Measurements from ENCODE around the gene SPTBN1.

SPTBN1 gene

GRCh38 chr2:54545702-54546450, 89.7 kb downstream of the SPTBN1 start:
- TF ChIP-seq RAD21 (IDR thresholded peaks at IDR 0.05; ENCODE audit: low read depth) (no peak), TEAD4 (IDR thresholded peaks at IDR 0.05) (no peak), FOXM1 (IDR thresholded peaks at IDR 0.05; ENCODE audit: borderline replicate concordance, low read depth) (no peak), USF1 (IDR thresholded peaks at IDR 0.05) (no peak)

- TF ChIP-seq EGR1 (IDR thresholded peaks at IDR 0.05) = no peak
- no peak for TF ChIP-seq CREB1 (IDR thresholded peaks at IDR 0.05; ENCODE audit: low read depth)
These were observed 90.4 kb downstream of the SPTBN1 start for GRCh38 chr2:54546518-54546917.

- no peak for TF ChIP-seq FOXM1 (IDR thresholded peaks at IDR 0.05; ENCODE audit: borderline replicate concordance, low read depth)
These were observed 91.0 kb downstream of the SPTBN1 start for GRCh38 chr2:54546923-54547720.

GRCh38 chr2:54549430-54549829, 93.3 kb downstream of the SPTBN1 start:
- TF ChIP-seq REST (IDR thresholded peaks at IDR 0.05; ENCODE audit: low read depth) = no peak
- TF ChIP-seq FOXM1 (IDR thresholded peaks at IDR 0.05; ENCODE audit: borderline replicate concordance, low read depth) = no peak
- no peak for TF ChIP-seq ZBTB7A (IDR thresholded peaks at IDR 0.05; ENCODE audit: low read depth)
- TF ChIP-seq MAX (IDR thresholded peaks at IDR 0.05) = no peak
- no peak for TF ChIP-seq TAF1 (IDR thresholded peaks at IDR 0.05; ENCODE audit: low read depth)
- TF ChIP-seq NFIC (IDR thresholded peaks at IDR 0.05) = no peak
- no peak for TF ChIP-seq EP300 (IDR thresholded peaks at IDR 0.05; ENCODE audit: borderline replicate concordance)
- no peak for TF ChIP-seq YY1 (IDR thresholded peaks at IDR 0.05; ENCODE audit: low read depth)
- no peak for TF ChIP-seq RAD21 (IDR thresholded peaks at IDR 0.05; ENCODE audit: low read depth)
- no peak for TF ChIP-seq TEAD4 (IDR thresholded peaks at IDR 0.05)
- TF ChIP-seq TCF12 (IDR thresholded peaks at IDR 0.05; ENCODE audit: low read depth) = no peak

GRCh38 chr2:54549917-54550518, 93.9 kb downstream of the SPTBN1 start:
- TF ChIP-seq USF1 (IDR thresholded peaks at IDR 0.05) (no peak), EGR1 (IDR thresholded peaks at IDR 0.05) (no peak), NFIC (IDR thresholded peaks at IDR 0.05) (no peak), RAD21 (IDR thresholded peaks at IDR 0.05; ENCODE audit: low read depth) (no peak), YY1 (IDR thresholded peaks at IDR 0.05; ENCODE audit: low read depth) (no peak), ZBTB7A (IDR thresholded peaks at IDR 0.05; ENCODE audit: low read depth) (no peak), FOXM1 (IDR thresholded peaks at IDR 0.05; ENCODE audit: borderline replicate concordance, low read depth) (no peak), TCF12 (IDR thresholded peaks at IDR 0.05; ENCODE audit: low read depth) (no peak), MAX (IDR thresholded peaks at IDR 0.05) (no peak)

GRCh38 chr2:54550547-54550946, 94.4 kb downstream of the SPTBN1 start:
- no peak for TF ChIP-seq EP300 (IDR thresholded peaks at IDR 0.05; ENCODE audit: borderline replicate concordance)
- no peak for TF ChIP-seq YY1 (IDR thresholded peaks at IDR 0.05; ENCODE audit: low read depth)

GRCh38 chr2:54551123-54551756, 95.1 kb downstream of the SPTBN1 start:
- TF ChIP-seq MAX (IDR thresholded peaks at IDR 0.05) (no peak), TAF1 (IDR thresholded peaks at IDR 0.05; ENCODE audit: low read depth) (no peak), CREB1 (IDR thresholded peaks at IDR 0.05; ENCODE audit: low read depth) (no peak), EGR1 (IDR thresholded peaks at IDR 0.05) (no peak), REST (IDR thresholded peaks at IDR 0.05; ENCODE audit: low read depth) (no peak), CEBPB (IDR thresholded peaks at IDR 0.05) (no peak), RAD21 (IDR thresholded peaks at IDR 0.05; ENCODE audit: low read depth) (no peak), EP300 (IDR thresholded peaks at IDR 0.05; ENCODE audit: borderline replicate concordance) (no peak), TCF12 (IDR thresholded peaks at IDR 0.05; ENCODE audit: low read depth) (no peak)
